Activated naive CD8-positive, alpha-beta T cell (primary cell): ENCODE data around the gene RFT1.
A peak's percentile ranks its signal among the peaks of the same experiment; 100 is the strongest.

ENCODE experiments used
- H3K27ac Mint-ChIP-seq: one replicate; pipeline ENCODE4 v1.8.0; 2021; ENCODE audit warnings: mixed read lengths
- H3K27me3 Mint-ChIP-seq: one replicate; pipeline ENCODE4 v1.8.0; 2021; ENCODE audit warnings: mixed read lengths
- H3K36me3 Mint-ChIP-seq: one replicate; pipeline ENCODE4 v1.8.0; 2021; ENCODE audit warnings: mixed read lengths
- H3K4me1 Mint-ChIP-seq: one replicate; pipeline ENCODE4 v1.8.0; 2021; ENCODE audit warnings: low read depth, mixed read lengths
- H3K4me3 Mint-ChIP-seq: one replicate; pipeline ENCODE4 v1.8.0; 2021; ENCODE audit warnings: mild to moderate bottlenecking, mixed read lengths
- H3K9me3 Mint-ChIP-seq: one replicate; pipeline ENCODE4 v1.8.0; 2021; ENCODE audit warnings: low read depth, mixed read lengths

RFT1 gene

DNA sequence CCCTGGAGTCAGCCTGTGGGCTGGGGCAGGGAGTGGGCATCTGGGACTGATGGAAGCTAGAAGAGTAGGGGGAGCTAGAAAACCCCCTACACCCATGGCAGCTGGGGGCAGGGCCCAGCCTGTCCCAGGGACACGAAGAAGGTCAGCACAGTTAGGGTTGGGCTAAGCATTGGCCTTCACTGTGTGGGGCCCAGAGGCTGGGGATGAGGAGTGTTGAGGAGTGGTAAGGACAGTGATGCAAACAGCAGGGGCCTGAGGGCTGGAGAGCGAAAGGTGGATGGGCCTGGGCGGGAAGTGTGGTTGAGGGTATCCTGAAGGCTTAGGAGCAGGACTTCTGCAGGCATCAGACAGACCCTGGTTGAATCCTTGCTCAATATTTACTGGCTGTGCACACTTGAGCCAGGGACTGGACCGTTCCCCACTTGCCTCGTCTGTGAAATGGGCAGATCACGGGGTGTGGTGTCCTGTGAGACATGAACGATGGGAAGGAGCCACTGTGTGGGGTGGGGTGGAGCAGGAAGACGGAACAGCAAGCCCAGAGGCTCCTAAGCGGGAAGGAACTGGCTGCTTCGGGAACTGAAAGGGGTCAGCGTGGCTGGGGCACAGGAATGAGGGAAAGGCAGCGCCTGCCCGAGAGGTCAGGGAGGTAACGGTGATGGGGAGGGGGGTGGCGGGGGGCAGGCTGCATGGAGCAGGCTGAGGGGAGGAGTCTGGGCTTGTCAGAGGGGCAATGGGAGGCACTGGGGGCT is 38.1 kb upstream of the RFT1 start:
- Mint-ChIP-seq H3K36me3 (no peaks in the 10 kb centered on the region), H3K27me3 (no peaks in the 10 kb centered on the region), H3K27ac (peak overlapping the region; percentile 34), H3K9me3 (no peaks in the 10 kb centered on the region), H3K4me3 (no peak overlapping the region), H3K4me1 (peaks cover 22% of the 10 kb centered on the region)

DNA sequence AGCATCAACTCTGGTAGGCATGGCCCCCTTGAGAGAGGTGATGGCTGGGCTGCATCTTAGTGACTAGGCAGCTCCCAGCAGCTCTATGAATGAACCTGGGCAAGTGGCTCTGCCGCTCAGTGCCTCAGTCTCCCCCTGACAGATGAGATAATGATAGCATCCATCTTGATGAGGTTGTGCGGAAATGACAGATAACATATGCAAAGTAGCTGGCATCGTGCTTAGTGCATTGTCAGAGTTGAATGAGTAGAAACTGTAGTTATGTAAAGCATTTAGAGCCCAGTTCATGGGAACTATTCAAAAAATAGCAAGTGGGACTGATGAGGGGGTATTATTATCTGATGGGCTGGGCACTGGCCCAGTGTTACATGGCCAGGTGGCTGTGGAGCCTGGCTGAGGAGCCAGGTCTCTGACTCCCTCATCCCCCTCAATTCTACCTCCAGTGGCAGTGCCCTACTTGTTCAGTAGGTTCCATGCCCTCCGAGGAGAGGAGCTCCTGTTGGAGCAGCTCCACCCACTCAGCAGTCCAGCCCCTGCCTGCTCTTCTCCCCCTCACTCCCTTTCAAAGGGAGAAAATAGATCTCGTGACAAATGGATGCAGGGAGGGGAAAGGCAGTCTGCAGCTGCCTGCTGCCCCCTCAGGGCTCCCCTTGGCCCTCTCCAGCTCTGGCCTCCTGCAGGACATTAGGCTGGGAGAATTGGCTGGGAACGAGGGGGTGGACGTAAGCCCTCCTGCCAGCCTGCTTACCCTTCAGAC is 37.4 kb upstream of the RFT1 start:
- Mint-ChIP-seq H3K9me3 (no peaks in the 10 kb centered on the region), H3K27me3 (no peaks in the 10 kb centered on the region), H3K27ac (no peak overlapping the region), H3K4me1 (peaks cover 29% of the 10 kb centered on the region), H3K36me3 (no peaks in the 10 kb centered on the region), H3K4me3 (no peak overlapping the region)

DNA sequence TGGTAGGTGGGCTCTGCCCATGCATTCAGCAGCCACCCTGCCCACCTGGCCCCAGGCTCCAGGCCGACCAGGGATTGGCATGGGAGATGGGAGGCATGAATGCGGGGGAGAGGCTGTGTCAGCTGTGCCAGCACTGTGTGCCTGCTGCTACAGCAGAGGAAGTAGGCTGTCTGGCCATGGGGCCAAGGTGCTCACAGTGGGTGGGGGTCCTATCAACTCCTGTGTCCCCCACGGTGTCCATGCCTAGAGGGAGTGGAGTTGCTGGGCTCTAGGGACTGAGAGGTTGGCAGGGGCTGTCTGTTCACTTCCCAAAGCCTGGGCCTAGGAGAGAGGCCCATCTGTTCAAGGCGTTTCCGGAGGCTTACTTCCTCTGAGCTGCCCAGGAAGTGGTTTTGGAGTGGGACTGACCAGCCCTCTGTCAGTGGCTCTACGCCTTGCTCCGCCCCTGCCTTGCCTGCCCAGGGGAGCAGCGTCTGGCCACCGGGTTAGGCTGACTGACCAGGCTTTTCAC is 36.6 kb upstream of the RFT1 start:
- no peaks in the 10 kb centered on the region for H3K9me3 Mint-ChIP-seq
- peaks cover 34% of the 10 kb centered on the region for H3K4me1 Mint-ChIP-seq
- no peak overlapping the region for H3K27ac Mint-ChIP-seq
- no peaks in the 10 kb centered on the region for H3K36me3 Mint-ChIP-seq
- H3K4me3 Mint-ChIP-seq, result no peak overlapping the region
- no peaks in the 10 kb centered on the region for H3K27me3 Mint-ChIP-seq

DNA sequence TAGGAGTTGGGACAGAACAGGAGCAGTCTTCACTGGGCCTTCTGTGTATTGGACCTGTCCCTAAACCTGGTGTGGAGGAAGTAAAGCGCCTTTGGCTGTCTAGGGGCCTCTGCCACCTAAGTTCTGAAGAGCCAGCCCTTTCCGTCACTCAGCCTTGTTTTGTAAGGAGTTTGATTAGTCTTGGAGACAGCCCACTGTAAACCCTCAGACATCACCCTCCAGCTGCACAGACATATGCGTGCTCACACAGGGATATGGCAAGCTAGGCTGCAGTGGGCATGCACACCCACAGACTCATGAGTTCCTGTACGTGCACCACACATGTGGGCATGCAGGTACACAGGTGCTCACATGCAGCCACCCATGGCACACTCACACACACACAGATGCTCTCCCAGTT is 36.0 kb upstream of the RFT1 start:
- Mint-ChIP-seq H3K4me3 (no peak overlapping the region), H3K27ac (no peak overlapping the region), H3K9me3 (no peaks in the 10 kb centered on the region), H3K36me3 (no peaks in the 10 kb centered on the region), H3K27me3 (no peaks in the 10 kb centered on the region), H3K4me1 (peaks cover 30% of the 10 kb centered on the region)

DNA sequence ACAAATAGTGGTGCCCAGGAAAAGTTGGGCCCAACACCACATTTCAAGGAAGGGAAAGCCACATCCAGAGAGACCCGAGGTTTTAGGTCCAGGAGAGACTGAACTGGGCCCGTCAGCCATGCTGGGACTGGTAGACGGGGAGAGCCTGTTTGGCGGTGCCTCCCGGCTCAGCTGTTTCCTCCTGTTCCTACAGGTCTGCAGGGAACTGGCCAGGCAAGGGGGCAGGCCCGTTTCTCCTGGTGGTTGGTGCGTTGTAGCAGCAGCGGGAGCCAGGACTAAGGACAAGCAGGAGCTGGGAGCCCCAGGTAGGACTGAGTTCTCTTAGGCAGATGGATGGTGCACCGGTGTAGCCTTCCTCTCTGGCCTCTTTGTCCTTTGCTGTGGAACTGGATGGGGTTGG is 34.7 kb upstream of the RFT1 start:
- Mint-ChIP-seq H3K4me3 (no peak overlapping the region), H3K4me1 (peaks cover 25% of the 10 kb centered on the region), H3K27ac (no peak overlapping the region), H3K27me3 (no peaks in the 10 kb centered on the region), H3K36me3 (no peaks in the 10 kb centered on the region), H3K9me3 (no peaks in the 10 kb centered on the region)

DNA sequence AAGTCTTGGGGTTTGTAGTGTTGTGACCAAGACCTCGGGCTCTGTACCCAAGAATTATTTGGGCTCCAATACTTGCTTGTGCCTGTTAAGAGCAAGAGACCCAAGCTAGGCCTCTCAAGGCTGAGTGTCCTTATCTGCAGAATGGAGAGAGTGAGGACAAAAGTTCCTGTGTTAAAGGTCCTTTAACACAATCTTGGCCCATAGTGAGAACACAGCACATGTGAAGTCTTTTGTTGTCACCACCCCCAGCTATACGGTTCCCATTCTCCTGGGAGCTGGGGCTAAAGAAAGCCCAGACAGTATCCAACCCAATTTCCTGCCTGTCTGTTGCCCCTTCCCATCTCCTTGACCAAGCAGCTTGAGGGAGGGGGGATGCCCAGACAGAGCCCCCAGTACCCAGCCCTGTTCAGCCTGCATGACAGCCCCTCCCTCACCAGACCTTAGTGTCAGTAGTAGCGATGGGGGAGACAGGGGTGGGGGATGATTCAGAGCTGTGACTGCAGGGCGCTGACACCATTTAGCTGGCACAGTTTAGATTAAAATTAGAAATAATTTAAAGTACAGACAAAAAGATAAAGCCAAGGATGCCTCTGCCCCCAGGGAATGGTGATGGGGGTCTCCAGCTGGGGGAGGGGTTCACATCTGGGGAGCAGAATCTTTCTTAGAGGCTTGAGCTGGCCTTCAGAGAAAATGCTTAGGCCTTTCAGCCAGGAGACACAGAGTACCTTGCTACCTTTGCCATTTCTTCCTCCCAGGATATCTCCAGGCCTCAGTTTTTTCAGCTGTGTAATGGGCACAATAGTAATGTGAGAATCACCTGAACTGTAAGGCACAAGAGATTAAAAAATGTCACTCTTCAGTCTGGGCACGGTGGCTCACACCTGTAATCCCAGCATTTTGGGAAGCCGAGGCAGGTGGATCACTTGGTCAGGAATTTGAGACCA is 33.5 kb upstream of the RFT1 start:
- H3K4me1 Mint-ChIP-seq, result peaks cover 22% of the 10 kb centered on the region

DNA sequence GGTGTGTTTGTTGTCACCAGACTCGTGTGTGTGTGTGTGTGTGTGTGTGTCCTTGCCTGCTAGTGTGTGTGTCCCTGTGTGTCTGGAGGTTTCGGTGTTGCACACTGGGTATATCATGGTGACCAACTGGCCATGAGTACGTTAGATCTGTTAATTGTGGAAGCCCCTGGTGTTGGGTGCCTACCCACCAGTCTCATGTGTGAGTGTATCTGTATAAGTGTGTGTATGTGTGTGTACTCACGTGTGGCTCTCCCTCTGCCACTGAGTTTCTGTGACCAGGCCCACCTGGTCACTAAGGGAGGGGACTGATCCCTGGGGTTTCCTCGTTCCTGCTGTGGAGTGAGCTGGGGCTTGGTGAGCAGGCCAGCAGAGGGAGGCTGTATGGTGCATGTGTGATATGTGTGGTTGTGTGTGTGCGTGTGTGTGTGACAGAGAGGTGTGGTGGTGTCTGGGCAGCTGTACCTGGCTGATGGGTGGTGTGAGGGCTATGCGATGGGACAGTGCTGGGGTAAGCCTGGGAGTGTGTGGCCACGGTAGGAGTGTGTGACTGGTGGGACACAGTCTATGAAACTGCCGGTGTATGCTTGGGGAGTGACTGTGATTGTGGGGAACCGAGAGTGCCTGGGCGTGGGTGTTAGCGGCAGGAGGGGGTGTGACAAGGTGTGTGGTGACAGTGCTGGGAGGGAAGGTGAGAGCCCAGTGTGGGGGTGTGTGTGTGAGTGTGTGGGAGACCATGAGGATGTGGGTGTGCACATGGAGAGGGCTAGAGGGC is 32.6 kb upstream of the RFT1 start:
- H3K27ac Mint-ChIP-seq, result peak overlapping the region; percentile 88
- H3K36me3 Mint-ChIP-seq, result no peaks in the 10 kb centered on the region
- H3K9me3 Mint-ChIP-seq, result no peaks in the 10 kb centered on the region
- H3K4me3 Mint-ChIP-seq, result peak overlapping the region; percentile 88
- H3K4me1 Mint-ChIP-seq, result peaks cover 17% of the 10 kb centered on the region
- peaks cover 1% of the 10 kb centered on the region for H3K27me3 Mint-ChIP-seq

More for the DNA sequence above, 33.5 kb upstream of the RFT1 start:
- H3K27ac Mint-ChIP-seq, result no peak overlapping the region
- H3K27me3 Mint-ChIP-seq, result no peaks in the 10 kb centered on the region
- peak overlapping the region; percentile 88 for H3K4me3 Mint-ChIP-seq
- no peaks in the 10 kb centered on the region for H3K36me3 Mint-ChIP-seq
- H3K9me3 Mint-ChIP-seq, result no peaks in the 10 kb centered on the region

DNA sequence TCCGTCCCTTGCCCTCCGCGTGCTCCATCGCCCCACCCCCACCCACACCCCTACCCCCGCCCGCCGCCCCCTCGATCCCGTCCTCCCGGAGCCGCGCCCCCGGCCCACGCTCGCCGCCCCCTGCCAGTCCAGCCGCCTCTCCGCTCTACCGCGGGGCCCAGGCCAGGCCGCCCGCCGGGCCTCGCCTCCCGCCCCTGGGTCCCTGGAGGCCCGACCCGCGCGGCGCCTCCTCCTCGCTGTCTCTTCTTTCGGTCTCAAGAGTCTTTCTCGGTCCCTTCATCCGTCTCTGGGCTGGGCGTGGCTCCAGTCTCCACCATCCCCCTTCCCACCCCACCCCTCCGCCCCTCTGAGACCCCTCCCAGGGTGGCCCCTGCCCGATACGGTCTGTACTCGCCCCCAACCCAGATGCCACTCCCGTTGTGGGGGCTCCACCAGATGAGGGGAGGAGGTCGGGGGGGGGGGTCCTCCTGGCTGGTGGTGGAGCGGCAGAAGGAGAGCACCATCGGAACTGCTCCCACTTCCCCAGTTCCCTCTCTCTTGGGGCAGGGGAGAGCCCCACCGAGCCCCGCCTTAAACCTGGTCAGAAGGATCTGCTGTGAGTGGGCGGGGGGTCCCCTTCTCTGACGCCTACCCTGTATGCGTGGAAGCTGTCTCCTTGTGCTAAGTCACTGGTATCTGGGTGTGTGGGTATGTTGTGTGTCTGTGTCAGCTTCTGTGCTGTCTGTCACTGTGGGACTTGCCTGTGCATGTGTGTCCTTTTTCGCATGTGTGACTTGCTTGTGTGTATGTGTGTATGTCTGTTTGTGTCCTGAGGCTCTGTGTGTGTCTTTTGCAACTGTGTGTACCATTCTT is 31.8 kb upstream of the RFT1 start:
- H3K36me3 Mint-ChIP-seq, result no peaks in the 10 kb centered on the region
- H3K4me1 Mint-ChIP-seq, result peaks cover 17% of the 10 kb centered on the region

DNA sequence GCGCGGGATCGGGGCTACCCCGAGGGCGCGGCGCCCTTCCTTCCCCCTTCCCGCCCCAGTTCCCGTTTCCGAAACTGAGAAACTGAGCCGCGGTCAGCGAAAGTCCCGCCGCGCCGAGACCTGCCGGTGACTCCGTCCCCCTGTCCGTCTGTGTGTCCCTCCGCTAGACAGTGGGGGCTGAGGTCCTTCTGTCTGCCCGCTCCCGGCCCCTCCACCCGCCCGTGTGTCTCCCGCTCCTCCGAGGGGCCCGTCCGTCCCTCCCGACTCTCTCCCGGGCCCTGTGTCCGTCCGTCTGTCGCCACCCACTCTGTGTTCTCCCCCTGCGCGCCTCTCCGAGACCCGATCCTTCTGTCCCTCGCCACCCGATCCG is 31.2 kb upstream of the RFT1 start:
- H3K27ac Mint-ChIP-seq, result peak overlapping the region; percentile 50
- peak overlapping the region; percentile 88 for H3K4me3 Mint-ChIP-seq
- no peaks in the 10 kb centered on the region for H3K36me3 Mint-ChIP-seq
- H3K27me3 Mint-ChIP-seq, result peaks cover 3% of the 10 kb centered on the region
- peaks cover 17% of the 10 kb centered on the region for H3K4me1 Mint-ChIP-seq
- no peaks in the 10 kb centered on the region for H3K9me3 Mint-ChIP-seq

More for the DNA sequence above, 31.8 kb upstream of the RFT1 start:
- H3K27me3 Mint-ChIP-seq, result peaks cover 3% of the 10 kb centered on the region
- H3K9me3 Mint-ChIP-seq, result no peaks in the 10 kb centered on the region
- peak overlapping the region; percentile 88 for H3K27ac Mint-ChIP-seq
- peak overlapping the region; percentile 88 for H3K4me3 Mint-ChIP-seq

DNA sequence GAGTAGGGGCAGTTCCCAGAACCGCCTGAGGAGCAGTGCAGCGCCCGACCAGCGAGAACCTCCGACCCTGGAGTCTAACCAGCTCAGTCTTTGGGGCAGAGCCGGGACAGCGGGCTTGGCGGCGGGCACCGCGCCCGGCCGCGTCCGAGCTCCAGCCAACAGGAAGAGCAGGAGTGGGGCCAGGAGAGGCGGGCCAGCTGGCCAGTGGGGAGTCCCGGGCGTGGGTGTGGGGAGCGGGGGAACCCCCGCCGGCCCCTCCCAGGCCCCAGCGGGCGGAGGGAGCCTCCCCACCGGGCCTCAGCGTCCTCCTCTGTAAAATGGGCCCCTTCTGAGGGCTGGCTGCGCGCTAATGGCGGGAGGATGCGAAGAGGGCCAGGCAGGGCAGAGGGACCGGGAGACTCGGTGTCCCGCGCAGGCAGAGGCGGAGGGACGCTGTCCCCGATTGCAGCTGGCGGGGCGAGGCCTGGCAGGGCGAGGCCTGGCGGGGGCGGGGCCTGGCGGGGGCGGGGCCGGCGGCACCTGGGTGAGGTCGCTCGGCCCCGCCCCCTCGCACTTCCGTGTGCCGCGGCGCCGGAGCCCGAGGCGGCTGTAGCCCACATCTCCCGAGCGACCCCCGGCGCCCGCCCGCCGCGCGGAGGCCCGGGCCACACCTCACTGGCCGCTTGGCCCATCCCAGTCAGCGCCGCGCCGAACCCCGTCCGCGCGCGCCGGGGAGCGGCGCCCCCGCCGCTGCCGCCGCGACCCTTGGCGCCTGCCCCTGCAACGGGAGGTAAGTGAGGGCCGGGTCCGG is 30.6 kb upstream of the RFT1 start, which contains the start of gene PRKCD:
PRKCD (plus strand) TSS at position 550 of the 790 bp plus-strand sequence. CDS start 17,214 bp downstream, outside the sequence.
- H3K27me3 Mint-ChIP-seq, result peaks cover 3% of the 10 kb centered on the region
- no peaks in the 10 kb centered on the region for H3K9me3 Mint-ChIP-seq
- H3K4me3 Mint-ChIP-seq, result peak within 1 kb of the TSS; percentile 89
- H3K36me3 Mint-ChIP-seq, result no peaks in the 10 kb centered on the region
- peak within 1 kb of the TSS; percentile 72 for H3K27ac Mint-ChIP-seq
- peaks cover 17% of the 10 kb centered on the region for H3K4me1 Mint-ChIP-seq

DNA sequence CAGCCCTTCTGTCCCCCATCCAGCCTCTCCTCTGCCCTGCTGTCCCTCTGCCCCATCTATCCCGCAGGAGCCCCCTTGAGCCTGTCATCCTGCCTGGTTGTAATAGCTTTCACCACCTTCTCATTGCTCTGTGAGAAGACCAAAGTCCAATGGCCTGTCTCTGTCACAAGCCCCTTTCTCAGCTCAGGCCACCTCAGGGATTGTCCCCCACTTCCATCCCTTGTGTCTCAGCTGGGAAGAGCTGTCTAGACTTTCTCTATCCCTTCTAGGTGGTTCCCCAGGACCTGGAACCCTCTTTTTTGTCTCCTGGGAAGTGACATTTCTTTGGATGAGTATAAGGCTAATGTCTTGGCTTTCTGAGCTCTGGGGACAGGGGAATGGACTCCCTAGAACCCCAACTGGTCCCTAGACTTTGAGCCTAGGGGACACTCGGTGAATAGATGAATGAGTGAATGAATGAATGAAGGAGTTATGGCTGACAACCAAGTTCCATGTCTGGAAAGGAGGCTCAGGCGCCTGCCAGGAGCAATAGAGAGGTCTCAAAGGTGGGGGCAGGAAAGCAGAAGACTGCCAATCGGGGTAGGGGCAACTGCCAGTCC is 29.9 kb upstream of the RFT1 start:
- peaks cover 17% of the 10 kb centered on the region for H3K4me1 Mint-ChIP-seq
- H3K36me3 Mint-ChIP-seq, result no peaks in the 10 kb centered on the region
- H3K27ac Mint-ChIP-seq, result peak overlapping the region; percentile 72
- peak overlapping the region; percentile 89 for H3K4me3 Mint-ChIP-seq
- H3K9me3 Mint-ChIP-seq, result no peaks in the 10 kb centered on the region
- H3K27me3 Mint-ChIP-seq, result peaks cover 3% of the 10 kb centered on the region

DNA sequence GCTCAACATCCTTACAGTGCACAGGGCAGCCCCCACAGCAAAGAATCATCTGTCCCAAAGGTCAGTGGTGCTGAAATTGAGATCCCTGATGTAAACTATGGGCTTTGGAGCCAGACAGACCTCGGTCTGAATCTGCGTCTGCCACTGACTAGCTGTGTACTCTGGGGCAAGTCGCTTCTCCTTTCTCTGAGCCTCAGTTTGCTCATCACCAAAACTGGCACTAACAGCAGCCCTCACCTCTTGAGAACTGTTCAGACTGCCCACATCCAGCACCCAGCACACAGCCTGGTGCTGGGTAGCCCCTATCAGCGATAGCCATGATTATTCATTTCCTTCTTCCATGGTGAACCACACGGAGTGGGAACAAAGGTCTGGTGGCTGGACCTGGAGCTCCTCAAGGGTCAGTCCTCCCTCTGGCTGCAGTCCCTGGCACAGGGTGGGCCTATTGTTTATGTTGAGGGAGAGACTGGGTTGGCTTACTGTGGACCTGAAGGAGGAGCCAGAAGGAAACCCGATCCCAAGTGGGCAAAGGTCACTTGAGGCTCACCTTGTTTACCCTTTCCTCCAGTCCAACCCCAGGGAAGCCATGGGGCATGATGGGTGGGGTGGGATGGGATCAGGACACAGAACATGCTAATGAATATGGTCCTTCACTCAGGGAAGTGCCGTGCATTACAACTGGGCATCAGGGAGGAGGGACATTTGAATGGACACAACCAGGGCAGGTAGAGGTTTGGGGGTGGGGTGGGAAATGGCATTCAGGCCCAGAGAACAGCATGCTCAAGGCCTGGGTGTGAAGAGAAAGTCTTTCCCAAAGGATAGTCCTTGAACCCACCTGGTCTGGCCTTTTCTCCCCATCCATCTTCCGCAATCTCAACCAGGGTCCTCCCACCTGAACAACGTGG is 29.2 kb upstream of the RFT1 start:
- peak overlapping the region; percentile 72 for H3K27ac Mint-ChIP-seq
- no peaks in the 10 kb centered on the region for H3K36me3 Mint-ChIP-seq
- H3K4me1 Mint-ChIP-seq, result peaks cover 17% of the 10 kb centered on the region

More for the DNA sequence above, 29.2 kb upstream of the RFT1 start:
- Mint-ChIP-seq H3K27me3 (peaks cover 3% of the 10 kb centered on the region), H3K9me3 (no peaks in the 10 kb centered on the region), H3K4me3 (peak overlapping the region; percentile 35)
